Caco-2 (cell line): Measurements from ENCODE around the gene UFSP2. TPM values are rescaled to one million over a fixed set of nuclear protein-coding genes. Genes with fewer than 3 reads are reported as not detected.

Experiments
- BruUV-seq: library from RNA; stranded (reverse); fragments of 400-500 nt; replicated peaks from 2 replicates; lab custom pipeline; 2021; lab: Mats Ljungman, UMichigan
- CTCF ChIA-PET: fragments of 300-600 bp; sonication (Branson Sonifier 250); formaldehyde crosslinking; loops from one replicate; lab custom pipeline; 2022; ENCODE audit warnings: antibody characterized with exemption; lab: Charles Lee
- POLR2A ChIA-PET: fragments of 300-600 bp; sonication (Branson Sonifier 250); formaldehyde crosslinking; loops from one replicate; lab custom pipeline; 2022; ENCODE audit warnings: antibody characterized with exemption; lab: Charles Lee
- DNase-seq, 2 experiments: peaks; one replicate each; pipeline versions ENCODE4 v3.0.0 to v3.0.0-alpha.2; 2020 to 2022
- H3K27me3 ChIP-seq: replicated peaks from 2 replicates; pipeline ENCODE4 v1.6.0; 2011; ENCODE audit warnings: low read length; ENCODE audit not compliant: control insufficient read depth, insufficient read depth
- H3K36me3 ChIP-seq: 2 replicates; pipeline ENCODE4 v1.5.1; 2011; ENCODE audit warnings: low read length; ENCODE audit not compliant: control insufficient read depth, insufficient read depth
- H3K4me1 ChIP-seq: fragments of 250-450 bp; sonication (Bioruptor Pico); 2 replicates; pipeline ENCODE4 v1.5.1; 2020; ENCODE audit warnings: mild to moderate bottlenecking
- H3K4me3 ChIP-seq: 2 replicates; pipeline ENCODE4 v1.5.1; 2011; ENCODE audit warnings: low read depth, mild to moderate bottlenecking, control low read depth, low read length
- H3K9me3 ChIP-seq: fragments of 250-450 bp; sonication (Bioruptor Pico); 2 replicates; pipeline ENCODE4 v1.5.1; 2020; ENCODE audit warnings: mild to moderate bottlenecking, moderate library complexity
- H3K27ac Mint-ChIP-seq: one replicate; pipeline ENCODE4 v1.8.0; 2022; ENCODE audit warnings: mixed read lengths; ENCODE audit not compliant: unreplicated experiment
- H3K27me3 Mint-ChIP-seq: one replicate; pipeline ENCODE4 v1.8.0; 2022; ENCODE audit warnings: mixed read lengths; ENCODE audit not compliant: insufficient read depth, unreplicated experiment
- H3K36me3 Mint-ChIP-seq: one replicate; pipeline ENCODE4 v1.8.0; 2022; ENCODE audit warnings: mild to moderate bottlenecking, mixed read lengths; ENCODE audit not compliant: insufficient read depth, unreplicated experiment
- H3K4me1 Mint-ChIP-seq: one replicate; pipeline ENCODE4 v1.8.0; 2022; ENCODE audit warnings: low read depth, mixed read lengths; ENCODE audit not compliant: unreplicated experiment
- H3K4me3 Mint-ChIP-seq: one replicate; pipeline ENCODE4 v1.8.0; 2022; ENCODE audit warnings: mild to moderate bottlenecking, moderate library complexity, mixed read lengths; ENCODE audit not compliant: unreplicated experiment
- H3K9me3 Mint-ChIP-seq: one replicate; pipeline ENCODE4 v1.8.0; 2022; ENCODE audit warnings: mixed read lengths; ENCODE audit not compliant: unreplicated experiment
- intact Hi-C: fragments of 100-400 bp; cut with micrococcal nuclease; formaldehyde crosslinking; loops from one replicate; pipeline ENCODE4 v1.10.0; 2022; ENCODE audit not compliant: unreplicated experiment
- total RNA-seq: library from RNA; stranded (reverse); gene quantifications from 2 replicates; pipeline ENCODE4 v1.2.3, GENCODE V29; 2022
- TF ChIP-seq, protein P1 (sequence below), 2 experiments: fragments of 200-600 bp in 1 of 2; IDR thresholded peaks; 1 replicate in 1 of 2; 2 replicates in 1 of 2; pipeline versions ENCODE4 v1.5.1 to v1.8.0; 2011 to 2022; ENCODE audit warnings: antibody characterized with exemption in 1 of 2, control low read depth in 1 of 2, inconsistent platforms in 1 of 2, low read depth in 1 of 2, low read length in 1 of 2, mild to moderate bottlenecking in 1 of 2, moderate library complexity in 1 of 2; ENCODE audit not compliant: insufficient read depth in 1 of 2, severe bottlenecking in 1 of 2, unreplicated experiment in 1 of 2

The UFSP2 gene
- total RNA-seq, 1 experiment from 2014 or later, result 17.4 TPM

DNA sequence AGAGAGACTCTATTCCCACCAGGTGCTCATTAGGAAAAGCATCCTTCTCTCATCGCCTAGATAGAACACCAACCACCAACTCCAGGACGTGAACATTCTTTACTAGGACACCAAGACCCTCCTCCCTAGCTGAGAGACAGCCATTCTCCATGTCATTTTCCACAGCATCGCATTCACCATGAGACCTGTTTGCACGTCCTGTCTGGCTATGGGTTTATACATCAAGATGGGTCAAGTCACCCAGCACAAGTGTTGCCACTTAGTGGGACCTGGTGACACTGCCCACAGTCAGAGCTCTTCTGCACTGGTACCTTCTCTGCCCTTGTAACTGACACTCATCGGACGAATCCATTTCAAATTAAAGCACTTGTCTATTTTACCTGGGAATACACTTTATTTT is 47.5 kb downstream of the UFSP2 start:
- no peak overlapping the region for H3K27ac Mint-ChIP-seq
- POLR2A ChIA-PET, result no interaction called here

DNA sequence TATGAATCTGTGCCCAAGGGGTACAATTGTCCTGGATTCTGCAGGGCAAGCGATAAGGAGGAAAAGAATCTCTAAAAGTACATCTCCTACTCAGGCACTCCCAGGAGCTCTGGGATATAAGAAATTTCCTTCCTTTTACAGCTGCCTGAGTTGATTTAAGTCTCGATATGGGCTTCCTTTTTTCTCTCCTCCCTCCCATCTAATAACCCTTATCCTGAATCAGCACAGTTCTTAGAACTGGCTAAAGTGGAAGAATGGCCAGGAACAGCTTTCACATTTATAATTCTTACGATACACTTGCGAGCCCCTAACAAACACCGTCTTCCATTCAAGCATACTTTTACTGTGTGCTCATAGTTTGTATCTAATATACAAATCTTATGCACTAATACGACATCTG is 51.2 kb downstream of the UFSP2 start:
- no peaks in the 10 kb centered on the region for H3K9me3 ChIP-seq
- H3K4me3 Mint-ChIP-seq, result no peak overlapping the region
- intact Hi-C loops, result no loop called here

More for the DNA sequence above, 47.5 kb downstream of the UFSP2 start:
- Histone ChIP-seq H3K9me3 (no peaks in the 10 kb centered on the region), H3K27me3 (no peaks in the 10 kb centered on the region), H3K4me1 (no peaks in the 10 kb centered on the region), H3K4me3 (no peak overlapping the region), H3K36me3 (no peaks in the 10 kb centered on the region)
- Mint-ChIP-seq H3K27me3 (no peaks in the 10 kb centered on the region), H3K4me3 (no peak overlapping the region), H3K4me1 (no peaks in the 10 kb centered on the region), H3K9me3 (no peaks in the 10 kb centered on the region), H3K36me3 (no peaks in the 10 kb centered on the region)
- DNase-seq, result no peak
- TF ChIP-seq, protein P1, sequence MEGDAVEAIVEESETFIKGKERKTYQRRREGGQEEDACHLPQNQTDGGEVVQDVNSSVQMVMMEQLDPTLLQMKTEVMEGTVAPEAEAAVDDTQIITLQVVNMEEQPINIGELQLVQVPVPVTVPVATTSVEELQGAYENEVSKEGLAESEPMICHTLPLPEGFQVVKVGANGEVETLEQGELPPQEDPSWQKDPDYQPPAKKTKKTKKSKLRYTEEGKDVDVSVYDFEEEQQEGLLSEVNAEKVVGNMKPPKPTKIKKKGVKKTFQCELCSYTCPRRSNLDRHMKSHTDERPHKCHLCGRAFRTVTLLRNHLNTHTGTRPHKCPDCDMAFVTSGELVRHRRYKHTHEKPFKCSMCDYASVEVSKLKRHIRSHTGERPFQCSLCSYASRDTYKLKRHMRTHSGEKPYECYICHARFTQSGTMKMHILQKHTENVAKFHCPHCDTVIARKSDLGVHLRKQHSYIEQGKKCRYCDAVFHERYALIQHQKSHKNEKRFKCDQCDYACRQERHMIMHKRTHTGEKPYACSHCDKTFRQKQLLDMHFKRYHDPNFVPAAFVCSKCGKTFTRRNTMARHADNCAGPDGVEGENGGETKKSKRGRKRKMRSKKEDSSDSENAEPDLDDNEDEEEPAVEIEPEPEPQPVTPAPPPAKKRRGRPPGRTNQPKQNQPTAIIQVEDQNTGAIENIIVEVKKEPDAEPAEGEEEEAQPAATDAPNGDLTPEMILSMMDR (IDR thresholded peaks at IDR 0.05; ENCODE audit: insufficient read depth in 1 of 2, low read depth in 1 of 2, low read length in 1 of 2, severe bottlenecking in 1 of 2, unreplicated experiment in 1 of 2), result no peak
- no TSS peak for BruUV-seq
- CTCF ChIA-PET, result no interaction called here
- intact Hi-C loops, result no loop called here

DNA sequence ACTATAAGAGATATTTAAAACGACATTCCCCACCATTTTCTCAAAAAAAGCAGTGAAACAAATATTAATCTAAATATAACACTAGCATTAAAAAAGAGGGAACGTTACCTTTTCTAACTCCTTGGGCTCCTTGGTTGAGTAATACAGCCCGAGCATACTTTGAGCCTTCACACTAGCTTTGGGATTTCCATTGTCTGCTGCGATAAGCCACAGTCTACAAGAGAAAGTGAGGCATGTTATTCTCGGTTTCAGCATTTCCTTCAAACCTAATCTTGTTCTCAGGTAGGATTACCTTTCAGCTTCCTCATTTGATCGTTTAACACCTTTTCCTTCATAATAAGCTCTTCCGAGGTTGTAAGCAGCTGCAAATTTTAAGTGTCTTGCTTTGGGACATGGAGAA is 51.7 kb downstream of the UFSP2 start:
- Mint-ChIP-seq H3K36me3 (no peaks in the 10 kb centered on the region), H3K27ac (no peak overlapping the region), H3K9me3 (no peaks in the 10 kb centered on the region), H3K4me1 (no peaks in the 10 kb centered on the region), H3K4me3 (no peak overlapping the region), H3K27me3 (no peaks in the 10 kb centered on the region)
- TF ChIP-seq, protein P1 (IDR thresholded peaks at IDR 0.05; ENCODE audit: insufficient read depth in 1 of 2, low read depth in 1 of 2, low read length in 1 of 2, severe bottlenecking in 1 of 2, unreplicated experiment in 1 of 2), result no peak
- no TSS peak for BruUV-seq
- intact Hi-C loops, result no loop called here
- Histone ChIP-seq H3K27me3 (no peaks in the 10 kb centered on the region), H3K4me3 (no peak overlapping the region), H3K9me3 (no peaks in the 10 kb centered on the region), H3K4me1 (no peaks in the 10 kb centered on the region), H3K36me3 (no peaks in the 10 kb centered on the region)
- CTCF ChIA-PET, result no interaction called here
- DNase-seq, result no peak
- POLR2A ChIA-PET, result no interaction called here

More for the DNA sequence above, 51.2 kb downstream of the UFSP2 start:
- Mint-ChIP-seq H3K36me3 (no peaks in the 10 kb centered on the region), H3K4me1 (no peaks in the 10 kb centered on the region), H3K9me3 (no peaks in the 10 kb centered on the region), H3K27ac (no peak overlapping the region), H3K27me3 (no peaks in the 10 kb centered on the region)
- DNase-seq, result no peak
- H3K36me3 ChIP-seq, result no peaks in the 10 kb centered on the region
- no peaks in the 10 kb centered on the region for H3K4me1 ChIP-seq
- TF ChIP-seq, protein P1 (IDR thresholded peaks at IDR 0.05; ENCODE audit: insufficient read depth in 1 of 2, low read depth in 1 of 2, low read length in 1 of 2, severe bottlenecking in 1 of 2, unreplicated experiment in 1 of 2), result no peak
- no peaks in the 10 kb centered on the region for H3K27me3 ChIP-seq
- H3K4me3 ChIP-seq, result no peak overlapping the region
- BruUV-seq, result no TSS peak
- CTCF ChIA-PET, result no interaction called here
- POLR2A ChIA-PET, result no interaction called here
